K562 (cell line): ENCODE data around the gene ZSWIM3. TPM values are rescaled to one million over a fixed set of nuclear protein-coding genes. Genes with fewer than 3 reads are reported as not detected.

Experiments used
- C11orf30 ChIP-seq: fragments of 450-650 bp; IDR thresholded peaks from 2 replicates; pipeline ENCODE4 v1.6.1; 2016; ENCODE audit warnings: low read depth, mild to moderate bottlenecking
- DMBX1 ChIP-seq: fragments of 250-450 bp; sonication (Bioruptor Pico); IDR thresholded peaks from 2 replicates; pipeline ENCODE4 v1.8.0; 2022; ENCODE audit warnings: inconsistent platforms, mild to moderate bottlenecking, moderate library complexity, borderline replicate concordance
- ELK3 ChIP-seq: fragments of 450-650 bp; formaldehyde crosslinking; IDR thresholded peaks from 2 replicates; pipeline ENCODE4 v1.4.0; 2020; ENCODE audit warnings: mild to moderate bottlenecking
- EP300 ChIP-seq: IDR thresholded peaks from 2 replicates; pipeline ENCODE4 v1.6.1; 2012; ENCODE audit warnings: low read length, improper control_type of control experiment
- FOXJ3 ChIP-seq: sonication (generic); formaldehyde crosslinking; IDR thresholded peaks from 2 replicates; pipeline ENCODE4 v1.4.0; 2020; ENCODE audit warnings: mild to moderate bottlenecking, missing genetic modification reagents
- HDAC2 ChIP-seq: fragments of 450-650 bp; IDR thresholded peaks from 2 replicates; pipeline ENCODE4 v1.6.1; 2016; ENCODE audit warnings: mild to moderate bottlenecking
- ILF3 ChIP-seq: fragments of 450-650 bp; IDR thresholded peaks from 2 replicates; pipeline ENCODE4 v1.6.1; 2018; ENCODE audit warnings: antibody characterized with exemption, mild to moderate bottlenecking, moderate library complexity, borderline replicate concordance
- PRPF4 ChIP-seq: fragments of 200-400 bp; formaldehyde crosslinking; IDR thresholded peaks from one replicate; pipeline ENCODE4 v1.6.1; 2017; ENCODE audit warnings: low read length, low read depth, mild to moderate bottlenecking; ENCODE audit not compliant: insufficient read depth, poor library complexity, severe bottlenecking
- SIN3B ChIP-seq: fragments of 450-650 bp; IDR thresholded peaks from 2 replicates; pipeline ENCODE4 v1.6.1; 2017; ENCODE audit warnings: low read depth, mild to moderate bottlenecking, moderate library complexity
- SMARCA4 ChIP-seq: fragments of 450-650 bp; IDR thresholded peaks from 2 replicates; pipeline ENCODE4 v1.6.1; 2016
- SRSF3 ChIP-seq: fragments of 200-400 bp; formaldehyde crosslinking; IDR thresholded peaks from 2 replicates; pipeline ENCODE4 v1.6.1; 2016; ENCODE audit warnings: mild to moderate bottlenecking, low read length, moderate library complexity; ENCODE audit not compliant: insufficient read depth
- U2AF1 ChIP-seq: fragments of 200-400 bp; formaldehyde crosslinking; optimal IDR thresholded peaks from 2 replicates; pipeline ENCODE3; 2017; ENCODE audit warnings: mild to moderate bottlenecking, low read depth, low read length, moderate library complexity
- ZNF197 ChIP-seq: fragments of 200-800 bp; sonication (Bioruptor generic); IDR thresholded peaks from 2 replicates; pipeline ENCODE4 v1.6.1; 2016; ENCODE audit warnings: low read depth, missing genetic modification characterization, missing compliant biosample characterization
- ZNF212 ChIP-seq: fragments of 450-650 bp; formaldehyde crosslinking; IDR thresholded peaks from 2 replicates; pipeline ENCODE4 v1.4.0; 2020; ENCODE audit warnings: mild to moderate bottlenecking
- ZNF57 ChIP-seq: fragments of 450-650 bp; formaldehyde crosslinking; IDR thresholded peaks from 2 replicates; pipeline ENCODE4 v1.4.0; 2020; ENCODE audit warnings: mild to moderate bottlenecking, moderate library complexity
- ZNF79 ChIP-seq: fragments of 250-450 bp; sonication (Bioruptor Pico); IDR thresholded peaks from 2 replicates; pipeline ENCODE4 v1.4.0; 2020; ENCODE audit warnings: low read depth, mild to moderate bottlenecking, moderate library complexity
- ZZZ3 ChIP-seq: fragments of 450-650 bp; IDR thresholded peaks from 2 replicates; pipeline ENCODE4 v1.6.1; 2016; ENCODE audit warnings: antibody characterized with exemption, mild to moderate bottlenecking, moderate library complexity
- polyA plus RNA-seq, 8 experiments: library from polyadenylated mRNA; depleted of rRNA in 4 of 8; stranded (reverse) in 5 of 8; unstranded in 3 of 8; fragments of >200 nt; fragmentation: Nextera tagmentation in 2 of 8; fragmentation: Illumina TruSeq in 1 of 8; extraction: Ambion mirVana in 2 of 8; extraction: Trizol in 1 of 8; gene quantifications; 2 replicates each; pipeline versions ENCODE4 v1.2.1 to v1.2.3, GENCODE V29; 2011 to 2014; ENCODE audit warnings: inconsistent platforms in 1 of 8, missing spikeins in 1 of 8
- total RNA-seq, 7 experiments: library from RNA; depleted of rRNA in 6 of 7; stranded (reverse); fragments of >200 nt in 6 of 7; fragmentation: Illumina TruSeq in 2 of 7; extraction: Trizol in 2 of 7; gene quantifications; 2 replicates each; pipeline versions ENCODE4 v1.2.1 to v1.2.3, GENCODE V29; 2011 to 2021; ENCODE audit warnings: low replicate concordance in 1 of 7
- TF ChIP-seq, protein P1 (sequence below): fragments of 250-450 bp; sonication (Bioruptor Pico); IDR thresholded peaks from 2 replicates; pipeline ENCODE4 v1.4.0; 2020; ENCODE audit warnings: borderline replicate concordance
- TF ChIP-seq, protein P2 (sequence below): fragments of 250-450 bp; sonication (Bioruptor Pico); IDR thresholded peaks from 2 replicates; pipeline ENCODE4 v1.8.0; 2022; ENCODE audit warnings: moderate library complexity, mild to moderate bottlenecking, inconsistent platforms
- TF ChIP-seq, protein P3 (sequence below): fragments of 250-450 bp; sonication (Bioruptor Pico); IDR thresholded peaks from 2 replicates; pipeline ENCODE4 v1.9.0; 2021; ENCODE audit warnings: mild to moderate bottlenecking
- TF ChIP-seq, protein P4 (sequence below): fragments of 250-450 bp; sonication (Bioruptor Pico); IDR thresholded peaks from 2 replicates; pipeline ENCODE4 v1.4.0; 2020

ZSWIM3 gene
- total and polyA plus RNA-seq, 9 of the 15 experiments (the other 6 are each of a cell fraction or from before 2014, with no cell fraction given): 1.7 to 4.3 (median 2.9) TPM

DNA sequence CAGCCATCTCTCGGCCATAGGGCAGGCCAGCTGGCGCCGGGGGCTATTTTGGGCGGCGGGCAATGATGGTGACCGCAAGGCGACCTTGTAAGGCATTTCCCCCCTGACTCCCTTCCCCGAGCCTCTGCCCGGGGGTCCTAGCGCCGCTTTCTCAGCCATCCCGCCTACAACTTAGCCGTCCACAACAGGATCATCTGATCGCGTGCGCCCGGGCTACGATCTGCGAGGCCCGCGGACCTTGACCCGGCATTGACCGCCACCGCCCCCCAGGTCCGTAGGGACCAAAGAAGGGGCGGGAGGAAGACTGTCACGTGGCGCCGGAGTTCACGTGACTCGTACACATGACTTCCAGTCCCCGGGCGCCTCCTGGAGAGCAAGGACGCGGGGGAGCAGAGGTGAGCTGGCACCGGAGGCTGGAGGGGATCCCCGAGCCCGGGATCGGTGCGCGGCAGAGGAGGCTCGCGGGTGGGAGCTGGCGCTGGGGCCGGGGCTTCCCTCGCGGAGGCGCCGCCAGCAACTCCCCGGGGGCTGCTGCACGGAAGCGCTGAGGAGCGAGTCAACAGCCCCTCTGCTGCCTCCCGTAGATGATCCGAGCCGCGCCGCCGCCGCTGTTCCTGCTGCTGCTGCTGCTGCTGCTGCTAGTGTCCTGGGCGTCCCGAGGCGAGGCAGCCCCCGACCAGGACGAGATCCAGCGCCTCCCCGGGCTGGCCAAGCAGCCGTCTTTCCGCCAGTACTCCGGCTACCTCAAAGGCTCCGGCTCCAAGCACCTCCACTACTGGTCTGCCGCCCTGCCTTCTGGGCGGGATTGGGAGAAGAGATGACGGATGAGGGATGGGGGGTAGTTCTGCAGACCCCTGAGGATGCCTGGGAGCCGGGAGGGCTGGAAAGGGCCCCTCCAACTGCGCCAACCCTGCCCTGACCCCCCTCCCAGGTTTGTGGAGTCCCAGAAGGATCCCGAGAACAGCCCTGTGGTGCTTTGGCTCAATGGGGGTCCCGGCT lies 33.9 kb downstream of the ZSWIM3 start, which contains the start of the genes CTSA and NEURL2 (continued):
- TF ChIP-seq, protein P1, sequence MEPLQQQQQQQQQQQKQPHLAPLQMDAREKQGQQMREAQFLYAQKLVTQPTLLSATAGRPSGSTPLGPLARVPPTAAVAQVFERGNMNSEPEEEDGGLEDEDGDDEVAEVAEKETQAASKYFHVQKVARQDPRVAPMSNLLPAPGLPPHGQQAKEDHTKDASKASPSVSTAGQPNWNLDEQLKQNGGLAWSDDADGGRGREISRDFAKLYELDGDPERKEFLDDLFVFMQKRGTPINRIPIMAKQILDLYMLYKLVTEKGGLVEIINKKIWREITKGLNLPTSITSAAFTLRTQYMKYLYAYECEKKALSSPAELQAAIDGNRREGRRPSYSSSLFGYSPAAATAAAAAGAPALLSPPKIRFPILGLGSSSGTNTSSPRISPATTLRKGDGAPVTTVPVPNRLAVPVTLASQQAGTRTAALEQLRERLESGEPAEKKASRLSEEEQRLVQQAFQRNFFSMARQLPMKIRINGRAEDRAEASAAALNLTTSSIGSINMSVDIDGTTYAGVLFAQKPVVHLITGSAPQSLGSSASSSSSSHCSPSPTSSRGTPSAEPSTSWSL (CRISPR knock-in tag): no peak
- TF ChIP-seq HDAC2: peak; percentile 92
- no peak for TF ChIP-seq ZNF212 (CRISPR knock-in tag)
- TF ChIP-seq FOXJ3 (CRISPR knock-in tag): no peak
- TF ChIP-seq, protein P2, sequence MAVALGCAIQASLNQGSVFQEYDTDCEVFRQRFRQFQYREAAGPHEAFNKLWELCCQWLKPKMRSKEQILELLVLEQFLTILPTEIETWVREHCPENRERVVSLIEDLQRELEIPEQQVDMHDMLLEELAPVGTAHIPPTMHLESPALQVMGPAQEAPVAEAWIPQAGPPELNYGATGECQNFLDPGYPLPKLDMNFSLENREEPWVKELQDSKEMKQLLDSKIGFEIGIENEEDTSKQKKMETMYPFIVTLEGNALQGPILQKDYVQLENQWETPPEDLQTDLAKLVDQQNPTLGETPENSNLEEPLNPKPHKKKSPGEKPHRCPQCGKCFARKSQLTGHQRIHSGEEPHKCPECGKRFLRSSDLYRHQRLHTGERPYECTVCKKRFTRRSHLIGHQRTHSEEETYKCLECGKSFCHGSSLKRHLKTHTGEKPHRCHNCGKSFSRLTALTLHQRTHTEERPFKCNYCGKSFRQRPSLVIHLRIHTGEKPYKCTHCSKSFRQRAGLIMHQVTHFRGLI (CRISPR knock-in tag): no peak
- TF ChIP-seq SMARCA4: no peak
- TF ChIP-seq, protein P3, sequence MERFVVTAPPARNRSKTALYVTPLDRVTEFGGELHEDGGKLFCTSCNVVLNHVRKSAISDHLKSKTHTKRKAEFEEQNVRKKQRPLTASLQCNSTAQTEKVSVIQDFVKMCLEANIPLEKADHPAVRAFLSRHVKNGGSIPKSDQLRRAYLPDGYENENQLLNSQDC (CRISPR knock-in tag): no peak
- TF ChIP-seq DMBX1 (CRISPR knock-in tag): peak; percentile 59; the same call in 1 of the 2 replicates
- TF ChIP-seq, protein P4, sequence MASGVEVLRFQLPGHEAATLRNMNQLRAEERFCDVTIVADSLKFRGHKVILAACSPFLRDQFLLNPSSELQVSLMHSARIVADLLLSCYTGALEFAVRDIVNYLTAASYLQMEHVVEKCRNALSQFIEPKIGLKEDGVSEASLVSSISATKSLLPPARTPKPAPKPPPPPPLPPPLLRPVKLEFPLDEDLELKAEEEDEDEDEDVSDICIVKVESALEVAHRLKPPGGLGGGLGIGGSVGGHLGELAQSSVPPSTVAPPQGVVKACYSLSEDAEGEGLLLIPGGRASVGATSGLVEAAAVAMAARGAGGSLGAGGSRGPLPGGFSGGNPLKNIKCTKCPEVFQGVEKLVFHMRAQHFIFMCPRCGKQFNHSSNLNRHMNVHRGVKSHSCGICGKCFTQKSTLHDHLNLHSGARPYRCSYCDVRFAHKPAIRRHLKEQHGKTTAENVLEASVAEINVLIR (CRISPR knock-in tag): no peak
- TF ChIP-seq SIN3B: peak; percentile 99
- no peak for TF ChIP-seq ILF3
- no peak for TF ChIP-seq U2AF1
- TF ChIP-seq ZZZ3: peak; percentile 49; the same call in 1 of the 2 replicates
- no peak for TF ChIP-seq ZNF57 (CRISPR knock-in tag)
- TF ChIP-seq ZNF79 (CRISPR knock-in tag): no peak
- no peak for TF ChIP-seq SRSF3
- peak; percentile 100 for TF ChIP-seq C11orf30
- no peak for TF ChIP-seq ELK3
- TF ChIP-seq ZNF197 (CRISPR knock-in tag): 0 out of 2 replicates have a peak, but pooled peaks have one; percentile 56
- TF ChIP-seq PRPF4: no peak
- TF ChIP-seq EP300: peak; percentile 42; the same call in 1 of the 2 replicates
